Esophagus muscularis mucosa (tissue), 4 donors: ENCODE data around the gene EPHA4. TPM values are rescaled to one million over a fixed set of nuclear protein-coding genes. Genes with fewer than 3 reads are reported as not detected.
A peak's percentile ranks its signal among the peaks of the same experiment; 100 is the strongest.

ENCODE experiments used
- DNase-seq: peaks from one replicate; pipeline ENCODE4 v3.0.0-alpha.2; 2017; ENCODE audit errors: extremely low spot score
- H3K27ac ChIP-seq, 4 donors: fragments of 200-600 bp; sonication (generic); replicated peaks in 1 of 4; 1 replicate in 3 of 4; 2 replicates in 1 of 4; pipeline ENCODE4 v1.5.1; 2016 to 2019; ENCODE audit warnings: mild to moderate bottlenecking in 1 of 4
- H3K27me3 ChIP-seq, 4 donors: fragments of 200-600 bp; sonication (generic); one replicate each; pipeline versions ENCODE4 v1.5.1 to v1.6.0; 2016 to 2019
- H3K36me3 ChIP-seq, 4 donors: fragments of 200-600 bp; sonication (generic); one replicate each; pipeline ENCODE4 v1.5.1; 2016 to 2019
- H3K4me1 ChIP-seq, 4 donors: fragments of 200-600 bp; sonication (generic); one replicate each; pipeline ENCODE4 v1.5.1; 2016 to 2019
- H3K4me3 ChIP-seq, 4 donors: fragments of 200-600 bp; sonication (generic); 1 replicate in 2 of 4; 2 replicates in 2 of 4; pipeline ENCODE4 v1.5.1; 2016 to 2019; ENCODE audit warnings: mild to moderate bottlenecking in 4 of 4, moderate library complexity in 1 of 4
- H3K9me3 ChIP-seq, 4 donors: fragments of 200-600 bp; sonication (generic); 1 replicate in 3 of 4; 2 replicates in 1 of 4; pipeline ENCODE4 v1.5.1; 2016 to 2019
- EP300 ChIP-seq: sonication (generic); formaldehyde crosslinking; IDR thresholded peaks from one replicate; pipeline ENCODE4 v1.6.1; 2017; ENCODE audit warnings: antibody characterized with exemption
- POLR2A ChIP-seq: fragments of 450-650 bp; IDR thresholded peaks from one replicate; pipeline ENCODE4 v1.6.1; 2017; ENCODE audit warnings: antibody characterized with exemption, moderate library complexity, mild to moderate bottlenecking, low read depth
- POLR2AphosphoS5 ChIP-seq, 2 donors: sonication (generic); formaldehyde crosslinking; IDR thresholded peaks; one replicate each; pipeline ENCODE4 v1.6.1; 2017; ENCODE audit warnings: antibody characterized with exemption in 2 of 2
- WGBS: methylation state at CpG from one replicate; pipeline ENCODE4 v1.1.5; 2018; 5-methylcytosine and 5-hydroxymethylcytosine counted together
- intact Hi-C: fragments of 100-400 bp; cut with DNase I; formaldehyde crosslinking; loops from one replicate; pipeline ENCODE4 v1.15.1; 2023
- total RNA-seq, 4 donors: library from RNA; depleted of rRNA; stranded (reverse); fragments of >200 nt; gene quantifications; one replicate each; pipeline versions ENCODE4 v1.1.0 to v1.2.1, GENCODE V29; 2016
- TF ChIP-seq, protein P1 (sequence below), 3 experiments: fragments of 200-600 bp in 2 of 3; fragments of 450-650 bp in 1 of 3; sonication (generic) in 2 of 3; IDR thresholded peaks; one replicate each; pipeline ENCODE4 v1.5.1; 2017 to 2019; ENCODE audit warnings: antibody characterized with exemption in 3 of 3, mild to moderate bottlenecking in 2 of 3, moderate library complexity in 1 of 3

Gene EPHA4
- total RNA-seq, 4 donors from 2014 or later: 15.4 to 25.9 (median 20.2) TPM

DNA sequence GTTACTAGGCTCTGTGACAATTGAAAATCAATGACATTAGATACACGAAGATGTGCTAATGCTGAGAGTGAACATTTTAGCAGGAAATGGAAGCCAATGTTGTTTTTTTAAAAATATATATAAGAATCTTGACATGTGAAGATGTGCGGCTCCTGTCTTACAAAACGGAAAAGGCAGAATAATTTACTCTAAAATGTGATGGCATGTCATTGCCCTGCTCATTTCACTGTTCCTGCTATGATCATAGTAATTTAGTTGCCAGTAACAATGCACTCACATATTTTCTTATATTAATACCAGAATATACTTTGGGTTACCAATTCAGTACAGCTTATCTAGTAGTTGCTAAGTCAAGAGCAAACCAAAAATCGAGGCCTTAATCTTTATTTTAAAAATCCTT is 10.3 kb downstream of the EPHA4 start:
- Histone ChIP-seq H3K9me3 (no peaks in the 10 kb centered on the region), H3K27me3 (no peaks in the 10 kb centered on the region), H3K4me1 (no peaks in the 10 kb centered on the region), H3K36me3 (peaks cover 0 to 10% (median 3%) of the 10 kb centered on the region in 4 donors), H3K27ac (no peak overlapping the region), H3K4me3 (no peak overlapping the region)
- intact Hi-C loops: no loop called here
- TF ChIP-seq POLR2AphosphoS5 (IDR thresholded peaks at IDR 0.05): no peak
- TF ChIP-seq EP300: no peak
- no peak for TF ChIP-seq POLR2A
- TF ChIP-seq, protein P1, sequence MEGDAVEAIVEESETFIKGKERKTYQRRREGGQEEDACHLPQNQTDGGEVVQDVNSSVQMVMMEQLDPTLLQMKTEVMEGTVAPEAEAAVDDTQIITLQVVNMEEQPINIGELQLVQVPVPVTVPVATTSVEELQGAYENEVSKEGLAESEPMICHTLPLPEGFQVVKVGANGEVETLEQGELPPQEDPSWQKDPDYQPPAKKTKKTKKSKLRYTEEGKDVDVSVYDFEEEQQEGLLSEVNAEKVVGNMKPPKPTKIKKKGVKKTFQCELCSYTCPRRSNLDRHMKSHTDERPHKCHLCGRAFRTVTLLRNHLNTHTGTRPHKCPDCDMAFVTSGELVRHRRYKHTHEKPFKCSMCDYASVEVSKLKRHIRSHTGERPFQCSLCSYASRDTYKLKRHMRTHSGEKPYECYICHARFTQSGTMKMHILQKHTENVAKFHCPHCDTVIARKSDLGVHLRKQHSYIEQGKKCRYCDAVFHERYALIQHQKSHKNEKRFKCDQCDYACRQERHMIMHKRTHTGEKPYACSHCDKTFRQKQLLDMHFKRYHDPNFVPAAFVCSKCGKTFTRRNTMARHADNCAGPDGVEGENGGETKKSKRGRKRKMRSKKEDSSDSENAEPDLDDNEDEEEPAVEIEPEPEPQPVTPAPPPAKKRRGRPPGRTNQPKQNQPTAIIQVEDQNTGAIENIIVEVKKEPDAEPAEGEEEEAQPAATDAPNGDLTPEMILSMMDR (IDR thresholded peaks at IDR 0.05): no peak
- DNase-seq: no peak
- 91% methylated on average over 4 of the region's 4 CpGs for WGBS

DNA sequence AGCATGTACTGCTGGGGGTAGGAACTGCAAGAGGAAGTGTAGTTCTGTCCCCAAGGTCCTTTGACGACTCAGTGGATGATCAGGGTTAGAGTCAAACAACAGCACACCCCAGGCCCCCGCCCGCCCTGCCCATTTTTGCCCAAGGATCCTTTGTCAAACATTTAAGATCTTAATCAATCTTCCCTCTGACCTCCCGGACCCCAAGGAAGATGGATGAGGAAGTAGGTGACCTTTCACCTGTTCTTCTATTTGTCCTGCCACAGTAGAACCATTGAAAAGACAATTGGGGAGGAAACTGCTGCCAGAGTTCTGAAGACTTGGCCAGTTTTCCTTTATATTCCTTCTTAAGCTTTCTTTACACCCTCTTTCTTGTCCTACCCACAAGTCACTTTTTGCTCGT is 12.1 kb downstream of the EPHA4 start:
- H3K36me3 ChIP-seq: peaks cover 0 to 10% (median 3%) of the 10 kb centered on the region in 4 donors
- intact Hi-C loops: no loop called here

DNA sequence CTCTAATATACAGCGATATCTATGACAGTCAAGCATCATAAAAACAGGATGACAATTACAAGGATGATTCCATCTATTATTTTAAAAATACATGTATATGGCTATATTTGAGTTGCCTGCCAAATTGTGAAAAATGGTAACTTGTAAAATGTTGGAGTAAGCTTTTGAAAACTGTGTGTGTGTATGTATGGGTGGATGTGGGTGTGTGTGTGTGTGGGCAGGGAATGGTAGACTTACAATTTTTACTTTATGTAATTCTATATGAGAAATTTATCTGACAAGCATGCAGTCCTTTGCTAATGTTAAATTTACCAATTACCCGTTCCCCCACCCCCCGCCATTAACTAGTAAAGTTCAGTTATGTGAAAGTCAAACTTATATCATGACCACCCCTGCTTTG is 14.0 kb downstream of the EPHA4 start:
- H3K9me3 ChIP-seq: no peaks in the 10 kb centered on the region
- intact Hi-C loops: no loop called here
- H3K27ac ChIP-seq: no peak overlapping the region
- no peak for TF ChIP-seq POLR2AphosphoS5 (IDR thresholded peaks at IDR 0.05)
- H3K4me3 ChIP-seq: no peak overlapping the region
- no peaks in the 10 kb centered on the region for H3K27me3 ChIP-seq
- peaks cover 10 to 17% (median 12%) of the 10 kb centered on the region in 4 donors for H3K4me1 ChIP-seq
- WGBS: 100% methylated on average over 3 of the region's 3 CpGs
- no peak for DNase-seq
- H3K36me3 ChIP-seq: peaks cover 0 to 3% (median 0%) of the 10 kb centered on the region in 4 donors

More for the DNA sequence above, 12.1 kb downstream of the EPHA4 start:
- Histone ChIP-seq H3K9me3 (no peaks in the 10 kb centered on the region), H3K27me3 (no peaks in the 10 kb centered on the region), H3K4me1 (peaks cover 5 to 8% (median 7%) of the 10 kb centered on the region in 4 donors), H3K4me3 (no peak overlapping the region), H3K27ac (no peak overlapping the region)
- 77% methylated on average over 5 of the region's 5 CpGs for WGBS
- no peak for DNase-seq
- TF ChIP-seq POLR2A: no peak

DNA sequence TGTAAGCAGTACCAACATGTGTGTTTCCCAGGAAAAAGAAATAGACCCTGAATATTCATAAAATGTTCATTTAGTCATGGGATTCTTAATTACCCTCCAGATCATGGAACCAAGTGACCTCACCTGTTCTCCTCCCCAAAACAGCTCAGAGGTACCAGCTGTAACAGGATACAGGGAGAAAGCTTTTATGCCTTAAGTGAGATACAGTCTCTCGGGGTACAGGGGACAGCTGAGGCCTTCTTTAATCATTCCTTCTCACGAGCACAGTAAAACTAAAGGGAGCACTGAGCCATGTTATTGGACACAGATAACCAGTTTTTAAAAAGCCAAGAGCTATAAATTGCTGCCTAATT is 16.6 kb downstream of the EPHA4 start:
- no peak overlapping the region for H3K4me3 ChIP-seq
- TF ChIP-seq EP300 (no peak), POLR2AphosphoS5 (IDR thresholded peaks at IDR 0.05) (no peak), POLR2A (no peak)
- TF ChIP-seq, protein P1 (IDR thresholded peaks at IDR 0.05): no peak
- intact Hi-C loops: no loop called here
- H3K9me3 ChIP-seq: no peaks in the 10 kb centered on the region
- no peak for DNase-seq
- WGBS: 71% methylated on average over 2 of the region's 2 CpGs
- no peak overlapping the region for H3K27ac ChIP-seq
- H3K4me1 ChIP-seq: peaks cover 10 to 17% (median 12%) of the 10 kb centered on the region in 4 donors
- no peaks in the 10 kb centered on the region for H3K27me3 ChIP-seq
- H3K36me3 ChIP-seq: no peaks in the 10 kb centered on the region

DNA sequence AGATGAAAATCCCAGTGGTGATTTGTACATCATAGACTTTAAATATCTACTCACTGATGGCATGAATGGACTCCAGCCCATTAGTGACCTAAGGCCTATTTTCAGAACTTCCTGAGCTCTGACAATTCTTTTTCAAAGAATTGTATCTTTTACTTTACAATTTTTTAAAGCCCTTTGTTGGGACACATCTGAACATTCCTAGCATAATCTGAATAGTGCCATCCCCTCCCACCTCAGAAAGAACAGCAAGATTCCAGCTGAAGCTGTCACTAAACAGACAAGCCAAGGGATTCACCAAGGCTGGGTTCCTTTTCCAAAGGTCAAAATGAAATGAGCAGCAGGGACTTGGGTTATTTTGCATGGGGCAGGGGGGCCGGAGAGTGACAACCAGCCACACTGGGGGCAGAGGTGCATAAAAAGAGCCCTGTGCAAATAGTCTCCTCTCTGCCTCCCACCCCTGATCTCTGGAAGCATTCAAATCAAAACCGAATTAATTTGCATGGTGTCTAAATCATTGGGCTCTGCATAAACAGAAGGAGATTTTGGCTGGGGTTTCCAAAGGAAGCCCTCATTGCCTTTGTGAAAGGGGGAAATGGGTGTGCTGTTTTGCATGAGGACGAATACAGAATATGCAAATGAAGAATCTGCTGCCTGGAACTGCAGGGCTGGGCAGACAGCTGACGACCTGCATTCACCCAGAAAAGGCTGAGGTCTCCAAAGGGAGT is 17.2 kb downstream of the EPHA4 start:
- H3K4me3 ChIP-seq: no peak overlapping the region
- WGBS: 15% methylated on average over 4 of the region's 4 CpGs
- H3K27ac ChIP-seq: peak overlapping the region; percentile 7 to 34 (median 21)
- no peaks in the 10 kb centered on the region for H3K27me3 ChIP-seq
- no peaks in the 10 kb centered on the region for H3K36me3 ChIP-seq
- intact Hi-C loops: no loop called here
- DNase-seq: no peak
- TF ChIP-seq POLR2A: no peak
- TF ChIP-seq, protein P1 (IDR thresholded peaks at IDR 0.05): no peak
- TF ChIP-seq EP300: no peak
- no peak for TF ChIP-seq POLR2AphosphoS5 (IDR thresholded peaks at IDR 0.05)
- peaks cover 10 to 17% (median 12%) of the 10 kb centered on the region in 4 donors for H3K4me1 ChIP-seq
- no peaks in the 10 kb centered on the region for H3K9me3 ChIP-seq
